ENCODE measurements around the gene OR6S1.
"Not testable (repeated sequence)": the region's sequence is repeated elsewhere in the genome, so short reads cannot be mapped to it uniquely, and the experiment has no call there.

OR6S1 gene

DNA sequence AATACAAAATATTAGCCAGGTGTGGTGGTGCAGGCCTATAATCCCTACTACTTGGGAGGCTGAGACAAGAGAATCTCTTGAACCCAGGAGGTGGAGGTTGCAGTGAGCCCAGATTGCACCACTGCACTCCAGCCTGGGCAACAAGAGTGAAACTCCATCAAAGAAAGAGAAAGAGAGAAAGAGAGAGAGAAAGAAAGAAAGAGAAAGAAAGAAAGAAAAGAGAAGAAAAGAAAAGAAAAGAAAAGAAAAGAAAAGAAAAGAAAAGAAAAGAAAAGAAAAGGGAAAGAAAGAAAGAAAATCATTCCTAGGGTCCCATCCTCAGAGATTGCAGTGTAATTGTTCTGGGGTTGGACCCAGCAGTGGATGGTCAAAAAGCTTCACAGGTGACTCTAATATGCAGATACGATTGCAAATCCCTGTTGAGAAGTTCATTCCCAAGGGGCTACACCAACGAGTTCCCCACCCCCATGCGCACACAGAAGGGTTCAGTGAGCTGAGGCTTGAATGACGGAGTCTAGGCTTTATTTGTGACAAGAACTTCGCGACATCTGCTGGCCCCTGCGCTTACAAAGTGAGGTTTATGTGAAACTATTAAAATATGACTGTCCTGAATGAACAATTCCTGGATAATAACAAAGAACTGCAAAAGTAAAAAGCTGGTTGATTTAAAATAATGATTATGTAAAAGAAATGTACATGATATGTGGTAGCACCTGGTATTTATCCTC, 32.9 kb downstream of the OR6S1 start:
- ATAC-seq (replicated peaks; ENCODE audit: extremely low read depth, poor library complexity, severe bottlenecking) (no peak), DNase-seq (ENCODE audit: low spot score in 2 of 2) (no peak)
- Mint-ChIP-seq H3K4me3 (no peak overlapping the region), H3K27ac (ENCODE audit: low read depth) (peak overlapping the region; percentile 44), H3K36me3 (ENCODE audit: insufficient read depth) (peaks cover 4% of the 10 kb centered on the region), H3K9me3 (no peaks in the 10 kb centered on the region), H3K4me1 (no peaks in the 10 kb centered on the region), H3K27me3 (no peaks in the 10 kb centered on the region)

DNA sequence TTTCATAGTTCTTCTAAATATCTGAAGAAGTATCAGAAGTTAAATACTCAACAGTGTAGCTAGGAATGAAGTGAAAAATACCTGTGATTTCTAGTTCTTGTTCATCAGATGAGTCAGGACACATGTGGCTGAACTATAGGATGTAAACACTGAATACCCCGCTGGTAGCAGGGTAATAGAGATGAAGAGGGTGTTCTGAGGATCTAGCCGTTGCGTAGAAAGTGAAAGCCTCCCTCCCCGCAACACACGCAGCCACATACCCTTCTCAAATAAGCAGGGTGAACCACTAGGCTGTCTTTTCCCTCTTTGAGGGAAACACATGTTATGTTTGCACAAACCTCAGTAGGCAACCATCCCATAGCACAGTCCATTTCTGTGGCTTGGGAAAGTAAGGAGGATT, 33.9 kb downstream of the OR6S1 start:
- Mint-ChIP-seq H3K36me3 (ENCODE audit: insufficient read depth) (peaks cover 4% of the 10 kb centered on the region), H3K27me3 (no peaks in the 10 kb centered on the region), H3K27ac (ENCODE audit: low read depth) (no peak overlapping the region), H3K4me1 (no peaks in the 10 kb centered on the region), H3K4me3 (no peak overlapping the region), H3K9me3 (no peaks in the 10 kb centered on the region)
- DNase-seq (ENCODE audit: low spot score in 2 of 2) (no peak), ATAC-seq (replicated peaks; ENCODE audit: extremely low read depth, poor library complexity, severe bottlenecking) (no peak)

DNA sequence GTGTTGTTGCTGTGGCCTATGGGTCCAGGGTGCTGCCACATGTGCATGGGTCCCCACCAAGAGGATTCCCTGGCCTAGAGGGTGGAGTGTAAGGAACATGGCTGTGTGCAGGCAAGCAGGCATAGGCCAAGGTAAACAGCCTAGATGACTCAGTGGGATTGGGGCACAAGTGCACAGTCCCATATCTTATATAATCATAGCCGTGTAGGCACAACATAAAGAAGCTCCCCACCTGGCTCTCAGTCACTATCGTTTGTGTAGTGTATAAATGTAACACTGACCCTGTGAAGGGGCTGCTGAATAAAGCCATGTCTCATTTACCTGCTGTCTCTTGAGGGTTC, 34.6 kb downstream of the OR6S1 start:
- ATAC-seq (replicated peaks; ENCODE audit: extremely low read depth, poor library complexity, severe bottlenecking) (no peak), DNase-seq (ENCODE audit: low spot score in 2 of 2) (no peak)
- Mint-ChIP-seq H3K27ac (ENCODE audit: low read depth) (no peak overlapping the region), H3K4me3 (no peak overlapping the region), H3K36me3 (ENCODE audit: insufficient read depth) (peaks cover 4% of the 10 kb centered on the region), H3K9me3 (no peaks in the 10 kb centered on the region), H3K27me3 (no peaks in the 10 kb centered on the region), H3K4me1 (no peaks in the 10 kb centered on the region)

DNA sequence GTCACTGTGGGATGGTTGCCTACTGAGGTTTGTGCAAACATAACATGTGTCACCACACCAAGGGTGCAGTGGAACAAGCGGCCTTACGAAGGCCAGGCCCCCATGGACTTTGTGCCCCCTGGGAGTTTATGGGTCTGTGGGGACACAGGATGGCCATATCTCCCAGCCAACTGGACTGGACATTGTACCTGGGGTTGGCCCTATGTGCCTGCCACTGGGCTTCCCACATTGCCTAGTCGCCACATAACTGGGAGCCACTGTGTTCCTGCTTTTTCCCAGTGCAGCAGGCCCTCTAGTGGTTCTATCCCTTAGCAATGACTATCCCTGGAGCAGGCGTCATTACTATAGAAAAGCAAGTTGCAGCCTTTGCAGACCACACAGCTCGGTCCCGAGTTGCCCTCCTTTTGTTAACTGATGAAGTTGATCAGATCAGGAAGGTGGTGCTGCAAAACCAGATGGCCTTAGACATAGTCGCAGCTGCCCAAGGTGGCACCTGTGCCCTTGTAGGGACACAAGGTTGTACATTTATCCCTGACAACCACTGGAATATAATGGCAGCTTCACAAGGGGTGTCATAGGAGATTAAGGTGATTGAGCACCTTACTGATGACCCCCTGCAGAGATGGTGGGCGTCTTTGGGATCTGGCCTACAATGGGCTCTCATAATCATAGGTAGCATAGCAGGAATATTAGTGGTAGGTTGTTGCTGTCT, 35.1 kb downstream of the OR6S1 start:
- H3K27ac Mint-ChIP-seq (ENCODE audit: low read depth) = no peak overlapping the region
- DNase-seq (ENCODE audit: low spot score in 2 of 2) (no peak), ATAC-seq (replicated peaks; ENCODE audit: extremely low read depth, poor library complexity, severe bottlenecking) (no peak)
- H3K36me3 Mint-ChIP-seq (ENCODE audit: insufficient read depth) = peaks cover 4% of the 10 kb centered on the region
- H3K9me3 Mint-ChIP-seq = no peaks in the 10 kb centered on the region
- no peaks in the 10 kb centered on the region for H3K27me3 Mint-ChIP-seq
- no peaks in the 10 kb centered on the region for H3K4me1 Mint-ChIP-seq
- H3K4me3 Mint-ChIP-seq = no peak overlapping the region

DNA sequence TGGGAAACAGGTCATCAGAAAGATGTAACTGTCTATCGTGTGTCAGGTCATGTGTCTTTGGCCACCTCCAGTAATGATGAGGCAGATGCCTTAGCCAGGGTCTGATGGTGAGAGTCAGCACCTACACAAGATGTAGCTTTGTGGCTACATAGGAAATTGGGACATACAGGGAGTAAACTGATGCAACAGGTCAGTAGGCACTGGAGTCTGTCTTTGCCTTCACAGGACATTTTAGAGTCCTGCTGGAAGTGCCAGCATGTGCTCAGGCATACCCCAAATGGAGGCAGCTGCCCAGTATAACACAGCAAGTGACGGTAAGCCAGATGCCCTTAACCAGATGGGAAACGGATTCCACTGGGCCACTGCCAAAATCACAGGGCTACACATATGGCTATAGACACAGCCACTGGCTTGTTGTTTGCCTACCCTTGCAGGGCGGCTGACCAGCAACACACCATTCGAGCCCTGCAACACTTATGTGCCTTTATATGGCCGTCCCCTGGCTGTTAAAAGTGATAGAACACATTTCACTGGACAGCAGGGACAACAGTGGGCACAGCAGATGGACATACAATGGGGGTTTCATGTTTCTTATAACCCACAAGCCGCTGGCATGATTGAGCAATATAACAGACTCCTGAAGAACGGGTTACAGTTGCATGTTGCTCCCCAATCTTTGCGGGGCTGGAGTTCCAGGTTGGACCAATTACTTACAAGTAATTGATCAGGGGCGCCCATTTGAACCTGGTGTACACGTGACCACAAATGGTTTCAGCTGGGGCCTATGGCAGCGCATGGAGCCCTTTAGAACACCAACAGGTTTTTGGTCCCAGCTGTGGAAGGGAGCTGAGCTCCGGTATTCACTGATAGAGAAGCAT, 37.4 kb downstream of the OR6S1 start:
- DNase-seq (ENCODE audit: low spot score in 2 of 2) = no peak
- Mint-ChIP-seq H3K27me3 (no peaks in the 10 kb centered on the region), H3K4me1 (no peaks in the 10 kb centered on the region), H3K36me3 (ENCODE audit: insufficient read depth) (peaks cover 4% of the 10 kb centered on the region), H3K4me3 (no peak overlapping the region), H3K9me3 (no peaks in the 10 kb centered on the region), H3K27ac (ENCODE audit: low read depth) (no peak overlapping the region)
- ATAC-seq (replicated peaks; ENCODE audit: extremely low read depth, poor library complexity, severe bottlenecking) = no peak

DNA sequence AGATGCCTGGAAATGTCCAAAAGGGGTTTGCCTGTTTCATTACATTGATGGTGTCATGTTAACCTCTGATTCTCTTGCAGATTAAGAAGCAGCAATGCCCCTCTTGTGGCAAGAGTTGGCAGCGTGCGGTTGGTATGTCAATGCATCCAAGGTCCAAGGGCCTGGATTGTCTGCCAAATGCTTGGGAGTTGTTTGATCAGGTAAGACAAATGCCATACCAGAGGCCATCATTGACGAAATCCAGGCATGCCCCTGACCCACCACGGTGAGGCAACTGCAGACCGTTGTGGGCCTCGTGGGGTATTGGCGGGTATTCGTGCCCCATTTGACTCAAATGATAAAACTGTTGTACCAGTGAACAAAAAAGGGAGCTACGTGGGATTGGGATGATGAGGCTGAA, 38.9 kb downstream of the OR6S1 start:
- Mint-ChIP-seq H3K9me3 (no peaks in the 10 kb centered on the region), H3K27me3 (peaks cover under 1% of the 10 kb centered on the region), H3K27ac (ENCODE audit: low read depth) (no peak overlapping the region), H3K4me3 (no peak overlapping the region), H3K36me3 (ENCODE audit: insufficient read depth) (no peaks in the 10 kb centered on the region), H3K4me1 (no peaks in the 10 kb centered on the region)
- no peak for DNase-seq (ENCODE audit: low spot score in 2 of 2)
- ATAC-seq (replicated peaks; ENCODE audit: extremely low read depth, poor library complexity, severe bottlenecking) = no peak

DNA sequence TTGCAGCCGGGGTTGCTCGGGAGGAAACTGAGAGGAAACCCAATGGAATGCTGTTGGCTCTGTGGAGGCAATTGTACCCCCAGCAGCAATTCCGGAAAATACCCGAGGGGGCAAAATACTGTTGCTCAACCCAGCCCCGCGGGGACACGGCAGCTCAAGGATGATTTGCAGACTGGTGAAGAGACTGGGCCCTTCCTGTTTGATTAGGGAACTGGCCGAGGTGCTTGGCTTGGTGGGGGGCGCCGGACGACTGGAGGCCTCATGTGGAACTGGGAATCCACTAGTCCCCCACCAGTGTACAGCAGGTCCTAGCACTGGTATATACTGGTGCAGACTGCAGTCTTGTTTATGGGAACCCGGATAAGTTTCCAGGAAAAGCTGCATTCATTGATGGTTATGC, 40.0 kb downstream of the OR6S1 start:
- Mint-ChIP-seq H3K36me3 (ENCODE audit: insufficient read depth) (peaks cover 1% of the 10 kb centered on the region), H3K4me1 (no peaks in the 10 kb centered on the region), H3K9me3 (no peaks in the 10 kb centered on the region), H3K27me3 (peaks cover 11% of the 10 kb centered on the region), H3K27ac (ENCODE audit: low read depth) (no peak overlapping the region), H3K4me3 (no peak overlapping the region)
- no peak for DNase-seq (ENCODE audit: low spot score in 2 of 2)
- no peak for ATAC-seq (replicated peaks; ENCODE audit: extremely low read depth, poor library complexity, severe bottlenecking)

DNA sequence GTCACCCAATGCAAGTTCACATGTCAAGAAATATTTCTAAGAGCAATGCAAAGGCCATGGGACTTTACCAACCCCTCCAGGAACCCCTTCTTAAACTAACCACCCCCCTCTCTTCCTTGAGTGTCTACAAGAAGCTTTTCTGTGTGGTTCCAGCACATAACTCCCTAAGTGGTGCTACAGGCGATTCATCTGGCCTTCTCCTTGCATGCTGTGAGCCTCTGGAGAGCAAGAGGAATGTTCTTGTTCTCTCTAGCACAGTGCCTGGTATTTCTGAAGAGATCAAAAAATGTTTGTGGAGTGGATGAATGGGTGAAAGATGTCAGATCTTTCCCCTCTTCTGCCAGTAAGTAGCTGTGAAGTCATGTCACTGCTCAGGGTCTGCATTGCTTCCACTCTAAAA, 44.4 kb downstream of the OR6S1 start:
- Mint-ChIP-seq H3K27me3 (peaks cover 23% of the 10 kb centered on the region), H3K36me3 (ENCODE audit: insufficient read depth) (peaks cover 1% of the 10 kb centered on the region), H3K4me1 (peaks cover 5% of the 10 kb centered on the region), H3K4me3 (no peak overlapping the region), H3K9me3 (no peaks in the 10 kb centered on the region), H3K27ac (ENCODE audit: low read depth) (no peak overlapping the region)
- DNase-seq (ENCODE audit: low spot score in 2 of 2) (no peak), ATAC-seq (replicated peaks; ENCODE audit: extremely low read depth, poor library complexity, severe bottlenecking) (no peak)

DNA sequence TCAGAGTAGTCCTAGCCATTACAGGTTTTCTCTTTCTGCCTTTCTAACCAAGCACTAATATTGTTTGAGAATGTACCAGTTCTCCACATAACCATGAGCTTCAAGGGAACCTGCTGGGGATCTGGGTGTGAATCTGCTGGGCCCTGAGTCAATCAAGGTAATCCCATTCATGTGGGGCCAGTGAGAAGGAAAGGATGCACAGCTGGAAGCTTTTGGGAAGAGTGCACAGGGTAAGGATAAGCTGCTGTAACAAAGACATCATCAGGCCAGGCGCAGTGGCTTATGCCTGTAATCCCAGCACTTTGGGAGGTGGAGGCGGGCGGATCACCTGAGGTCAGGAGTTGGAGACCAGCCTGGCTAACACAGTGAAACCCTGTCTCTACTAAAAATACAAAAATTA, 45.8 kb downstream of the OR6S1 start:
- not testable (repeated sequence) for DNase-seq (ENCODE audit: low spot score in 2 of 2); H3K27ac Mint-ChIP-seq (ENCODE audit: low read depth); H3K36me3 Mint-ChIP-seq (ENCODE audit: insufficient read depth); ATAC-seq (replicated peaks; ENCODE audit: extremely low read depth, poor library complexity, severe bottlenecking); H3K9me3 Mint-ChIP-seq; H3K4me1 Mint-ChIP-seq; H3K4me3 Mint-ChIP-seq
- H3K27me3 Mint-ChIP-seq = peaks cover 37% of the 10 kb centered on the region

DNA sequence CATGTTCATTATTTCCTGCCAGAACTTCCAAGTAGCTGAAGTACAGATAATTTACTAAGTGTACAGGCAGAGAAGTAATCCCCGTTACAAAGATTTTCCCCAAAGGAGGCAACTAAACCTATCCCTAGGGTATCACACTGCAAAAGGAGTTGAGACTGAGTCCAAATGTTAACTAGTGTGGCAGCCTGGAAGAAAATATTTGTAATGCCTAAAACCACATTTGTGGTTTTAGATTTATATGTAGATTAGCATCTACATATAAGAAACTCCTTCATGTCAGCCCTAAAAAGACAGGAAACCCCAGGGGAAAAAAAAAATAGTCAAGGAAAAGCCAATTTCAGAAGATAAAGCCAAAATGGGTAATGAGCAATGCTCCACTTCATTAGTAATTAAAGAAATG, 48.9 kb downstream of the OR6S1 start:
- DNase-seq (ENCODE audit: low spot score in 2 of 2) (no peak), ATAC-seq (replicated peaks; ENCODE audit: extremely low read depth, poor library complexity, severe bottlenecking) (no peak)
- Mint-ChIP-seq H3K27me3 (peaks cover 40% of the 10 kb centered on the region), H3K36me3 (ENCODE audit: insufficient read depth) (peaks cover 1% of the 10 kb centered on the region), H3K4me3 (no peak overlapping the region), H3K9me3 (no peaks in the 10 kb centered on the region), H3K27ac (ENCODE audit: low read depth) (no peak overlapping the region), H3K4me1 (peaks cover 5% of the 10 kb centered on the region)

DNA sequence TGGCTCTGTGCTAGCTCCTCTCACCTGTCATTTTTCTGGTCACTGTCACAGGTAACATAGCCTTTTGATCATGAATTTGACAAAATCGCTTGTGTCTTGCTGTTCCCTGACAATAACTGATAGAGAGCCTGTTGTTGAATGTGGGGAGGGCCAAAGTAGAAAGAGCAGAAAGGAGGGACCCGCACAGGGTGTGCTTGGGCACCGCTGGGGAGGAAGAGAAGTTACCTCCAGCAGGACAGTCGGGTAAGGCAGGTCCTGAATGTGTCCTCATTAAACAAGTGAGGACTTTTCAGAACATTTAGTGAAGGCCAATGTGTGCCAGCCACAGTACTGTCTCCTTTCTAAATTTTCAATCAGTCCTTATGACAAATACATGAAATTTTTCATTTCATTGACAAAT, 50.3 kb downstream of the OR6S1 start, which contains the start of gene RNASE12:
Gene RNASE12 (minus strand): TSS at position 142 of the 400 bp plus-strand sequence. CDS start 653 bp downstream, outside the sequence.
- Mint-ChIP-seq H3K27ac (ENCODE audit: low read depth) (no peak within 1 kb of the TSS), H3K9me3 (no peaks in the 10 kb centered on the region), H3K4me3 (no peak within 1 kb of the TSS), H3K4me1 (peaks cover 5% of the 10 kb centered on the region), H3K36me3 (ENCODE audit: insufficient read depth) (no peaks in the 10 kb centered on the region), H3K27me3 (peaks cover 35% of the 10 kb centered on the region)
- DNase-seq (ENCODE audit: low spot score in 2 of 2) = no peak
- no peak for ATAC-seq (replicated peaks; ENCODE audit: extremely low read depth, poor library complexity, severe bottlenecking)

Measured in central memory CD8-positive, alpha-beta T cell (primary cell).